Gastroesophageal sphincter (tissue), 3 donors: Measurements from ENCODE around the gene ASIC2.

Experiments used
- EP300 ChIP-seq: sonication (generic); formaldehyde crosslinking; IDR thresholded peaks from one replicate; pipeline ENCODE4 v1.6.1; 2017; ENCODE audit warnings: antibody characterized with exemption, mild to moderate bottlenecking
- POLR2A ChIP-seq, 2 donors: fragments of 450-650 bp; IDR thresholded peaks; one replicate each; pipeline ENCODE4 v1.6.1; 2017; ENCODE audit warnings: antibody characterized with exemption in 2 of 2, mild to moderate bottlenecking in 2 of 2, moderate library complexity in 1 of 2
- POLR2AphosphoS5 ChIP-seq: sonication (generic); formaldehyde crosslinking; IDR thresholded peaks from one replicate; pipeline ENCODE4 v1.6.1; 2017; ENCODE audit warnings: antibody characterized with exemption
- TF ChIP-seq, protein P1 (sequence below), 4 experiments: fragments of 200-600 bp in 2 of 4; fragments of 450-650 bp in 2 of 4; sonication (generic) in 1 of 4; IDR thresholded peaks; one replicate each; pipeline ENCODE4 v1.5.1; 2017 to 2019; ENCODE audit warnings: antibody characterized with exemption in 4 of 4, mild to moderate bottlenecking in 2 of 4, moderate library complexity in 2 of 4

DNA sequence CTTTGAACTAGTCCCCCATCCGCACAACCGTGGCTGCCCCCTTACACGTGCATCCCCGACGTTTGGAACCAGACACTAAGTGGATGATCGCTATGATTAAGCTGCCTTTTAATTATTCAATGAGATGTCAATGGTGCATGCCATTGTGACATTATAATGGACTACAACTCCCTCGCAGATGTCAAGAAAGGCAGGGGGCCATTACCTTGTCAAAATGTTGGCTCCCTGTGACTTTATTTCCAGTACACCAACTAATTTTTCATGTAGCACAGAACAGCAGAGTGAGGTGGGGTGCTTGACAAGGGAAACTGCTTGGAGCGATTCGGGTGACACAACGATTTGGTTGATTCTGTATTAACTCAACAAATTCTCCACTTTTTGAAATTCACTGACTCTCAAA, 26.5 kb downstream of the ASIC2 start:
- TF ChIP-seq EP300 (no peak), POLR2A (IDR thresholded peaks at IDR 0.05) (no peak), POLR2AphosphoS5 (no peak)
- TF ChIP-seq, protein P1, sequence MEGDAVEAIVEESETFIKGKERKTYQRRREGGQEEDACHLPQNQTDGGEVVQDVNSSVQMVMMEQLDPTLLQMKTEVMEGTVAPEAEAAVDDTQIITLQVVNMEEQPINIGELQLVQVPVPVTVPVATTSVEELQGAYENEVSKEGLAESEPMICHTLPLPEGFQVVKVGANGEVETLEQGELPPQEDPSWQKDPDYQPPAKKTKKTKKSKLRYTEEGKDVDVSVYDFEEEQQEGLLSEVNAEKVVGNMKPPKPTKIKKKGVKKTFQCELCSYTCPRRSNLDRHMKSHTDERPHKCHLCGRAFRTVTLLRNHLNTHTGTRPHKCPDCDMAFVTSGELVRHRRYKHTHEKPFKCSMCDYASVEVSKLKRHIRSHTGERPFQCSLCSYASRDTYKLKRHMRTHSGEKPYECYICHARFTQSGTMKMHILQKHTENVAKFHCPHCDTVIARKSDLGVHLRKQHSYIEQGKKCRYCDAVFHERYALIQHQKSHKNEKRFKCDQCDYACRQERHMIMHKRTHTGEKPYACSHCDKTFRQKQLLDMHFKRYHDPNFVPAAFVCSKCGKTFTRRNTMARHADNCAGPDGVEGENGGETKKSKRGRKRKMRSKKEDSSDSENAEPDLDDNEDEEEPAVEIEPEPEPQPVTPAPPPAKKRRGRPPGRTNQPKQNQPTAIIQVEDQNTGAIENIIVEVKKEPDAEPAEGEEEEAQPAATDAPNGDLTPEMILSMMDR (IDR thresholded peaks at IDR 0.05), result no peak
